ENCODE measurements around the gene MAGEB1. TPM values are rescaled to one million over a fixed set of nuclear protein-coding genes. Genes with fewer than 3 reads are reported as not detected.

MAGEB1 gene
- not detected for polyA plus RNA-seq

DNA sequence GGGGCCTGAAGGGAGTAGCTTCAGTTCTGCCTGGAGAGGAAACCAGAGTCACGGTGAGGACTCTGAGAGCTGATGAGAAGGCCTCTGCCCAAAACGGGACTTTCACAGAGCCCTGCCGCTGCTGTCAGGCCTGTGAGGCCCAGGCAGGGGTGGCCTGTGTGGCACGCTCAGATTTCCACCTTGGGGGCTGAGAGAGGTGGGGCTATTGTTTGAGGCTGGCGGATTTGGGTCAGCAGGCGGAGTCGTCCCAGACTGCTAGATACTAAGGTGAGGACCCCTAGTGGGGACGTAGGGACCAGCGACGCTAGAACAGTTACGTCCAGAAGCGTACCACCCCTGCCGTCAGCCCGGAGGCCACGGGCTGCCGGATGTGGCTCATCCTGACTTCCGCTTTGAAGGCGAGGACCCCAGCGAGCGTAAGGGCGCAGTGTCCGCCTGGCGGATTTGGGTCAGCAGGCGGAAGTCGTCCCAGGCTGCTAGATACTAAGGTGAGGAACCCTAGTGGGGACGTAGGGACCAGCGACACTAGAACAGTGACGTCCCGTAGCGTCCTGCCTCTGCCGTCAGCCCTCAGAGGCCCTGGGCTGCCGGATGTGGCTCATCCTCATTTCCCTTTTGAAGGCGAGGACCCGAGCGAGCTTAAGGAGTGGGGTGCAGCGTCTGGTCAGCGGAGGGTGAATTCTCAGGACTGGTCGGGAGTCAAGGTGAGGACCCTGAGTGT is at the start of gene MAGEB1:
TSS of gene MAGEB1 (plus strand) at position 378 of the 721 bp plus-strand sequence. CDS start 3,348 bp downstream, outside the sequence.
- no peaks in the 10 kb centered on the region for H3K4me1 ChIP-seq (ENCODE audit: control insufficient read depth in 2 of 2, insufficient read depth in 2 of 2, low read length in 1 of 2)
- H3K27me3 ChIP-seq (ENCODE audit: control insufficient read depth in 1 of 2, insufficient read depth in 2 of 2, low read length in 2 of 2), result no peaks in the 10 kb centered on the region
- H3K9me3 ChIP-seq (ENCODE audit: control insufficient read depth in 2 of 2, insufficient read depth in 1 of 2, low read depth in 1 of 2, low read length in 1 of 2), result peaks cover 0 to 3% of the 10 kb centered on the region in 2 donors
- no peak within 1 kb of the TSS for H3K27ac ChIP-seq (ENCODE audit: low read depth in 2 of 2, low read length in 1 of 2)
- no peaks in the 10 kb centered on the region for H3K36me3 ChIP-seq (ENCODE audit: control insufficient read depth in 2 of 2, insufficient read depth in 2 of 2, low read length in 1 of 2)
- 89 to 91% methylated on average over 37 to 38 of the region's 38 CpGs for WGBS, 2 donors
- H3K4me3 ChIP-seq (ENCODE audit: low read depth in 1 of 2, low read length in 2 of 2), result no peak within 1 kb of the TSS

DNA sequence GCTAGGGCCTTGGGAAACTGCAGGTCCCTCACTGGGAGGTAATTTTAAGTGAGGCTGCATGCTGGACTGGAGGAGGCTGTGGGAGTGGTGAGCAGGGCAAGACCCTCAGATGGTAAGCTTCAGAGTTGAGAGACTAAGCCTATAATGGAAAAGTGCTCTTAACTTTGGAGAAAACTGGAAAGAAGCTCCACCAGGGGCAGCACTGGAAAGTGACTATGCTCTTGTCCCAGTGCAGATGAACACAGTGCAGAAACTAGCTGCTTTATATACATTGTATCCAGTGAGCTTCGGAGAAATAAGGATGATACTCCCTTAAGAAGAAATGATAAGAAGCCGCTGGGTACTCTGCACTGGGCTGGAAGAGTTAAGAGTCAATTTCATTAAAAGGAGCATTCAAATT is 34.8 kb upstream of the MAGEB1 start:
- Histone ChIP-seq H3K36me3 (ENCODE audit: control insufficient read depth in 2 of 2, insufficient read depth in 2 of 2, low read length in 1 of 2) (no peaks in the 10 kb centered on the region), H3K27ac (ENCODE audit: low read depth in 2 of 2, low read length in 1 of 2) (no peak overlapping the region), H3K27me3 (ENCODE audit: control insufficient read depth in 1 of 2, insufficient read depth in 2 of 2, low read length in 2 of 2) (no peaks in the 10 kb centered on the region), H3K4me3 (ENCODE audit: low read depth in 1 of 2, low read length in 2 of 2) (no peak overlapping the region), H3K4me1 (ENCODE audit: control insufficient read depth in 2 of 2, insufficient read depth in 2 of 2, low read length in 1 of 2) (no peaks in the 10 kb centered on the region), H3K9me3 (ENCODE audit: control insufficient read depth in 2 of 2, insufficient read depth in 1 of 2, low read depth in 1 of 2, low read length in 1 of 2) (peaks cover 0 to 3% of the 10 kb centered on the region in 2 donors)
- WGBS, 2 donors, result 74 to 84% methylated on average over 2 of the region's 2 CpGs

DNA sequence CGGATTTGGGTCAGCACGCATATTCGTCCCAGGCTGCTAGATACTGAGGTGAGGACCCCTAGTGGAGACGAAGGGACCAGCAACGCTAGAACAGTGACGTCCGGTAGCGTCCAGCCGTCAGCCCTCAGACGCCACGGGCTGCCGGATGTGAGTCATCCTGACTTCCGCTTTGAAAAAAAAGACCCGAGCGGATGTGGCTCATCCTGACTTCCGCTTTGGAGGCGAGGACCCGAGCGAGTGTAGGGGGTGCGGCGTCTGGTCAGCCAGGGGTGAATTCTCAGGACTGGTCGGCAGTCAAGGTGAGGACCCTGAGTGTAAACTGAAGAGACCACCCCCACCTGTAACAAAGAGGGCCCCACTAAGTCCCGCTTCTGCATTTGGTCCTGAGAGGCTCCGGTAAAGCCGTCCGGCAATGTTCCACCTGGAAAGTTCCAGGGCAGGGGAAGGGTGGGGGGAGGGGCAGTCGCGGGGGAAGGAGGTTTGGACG is 31.5 kb upstream of the MAGEB1 start, which contains the start of gene MAGEB2:
TSS of gene MAGEB2 (plus strand) at position 207 of the 487 bp plus-strand sequence. CDS start 3,018 bp downstream, outside the sequence.
- Histone ChIP-seq H3K4me3 (ENCODE audit: low read depth in 1 of 2, low read length in 2 of 2) (no peak within 1 kb of the TSS), H3K9me3 (ENCODE audit: control insufficient read depth in 2 of 2, insufficient read depth in 1 of 2, low read depth in 1 of 2, low read length in 1 of 2) (peaks cover 0 to 3% of the 10 kb centered on the region in 2 donors), H3K4me1 (ENCODE audit: control insufficient read depth in 2 of 2, insufficient read depth in 2 of 2, low read length in 1 of 2) (no peaks in the 10 kb centered on the region), H3K27ac (ENCODE audit: low read depth in 2 of 2, low read length in 1 of 2) (no peak within 1 kb of the TSS), H3K36me3 (ENCODE audit: control insufficient read depth in 2 of 2, insufficient read depth in 2 of 2, low read length in 1 of 2) (no peaks in the 10 kb centered on the region), H3K27me3 (ENCODE audit: control insufficient read depth in 1 of 2, insufficient read depth in 2 of 2, low read length in 2 of 2) (no peaks in the 10 kb centered on the region)
- WGBS, 2 donors, result 85 to 93% methylated on average over 29 of the region's 29 CpGs

- no peaks in the 10 kb centered on the region for H3K9me3 ChIP-seq (ENCODE audit: control insufficient read depth in 2 of 2, insufficient read depth in 1 of 2, low read depth in 1 of 2, low read length in 1 of 2)
- H3K27me3 ChIP-seq (ENCODE audit: control insufficient read depth in 1 of 2, insufficient read depth in 2 of 2, low read length in 2 of 2), result no peaks in the 10 kb centered on the region
- no peaks in the 10 kb centered on the region for H3K36me3 ChIP-seq (ENCODE audit: control insufficient read depth in 2 of 2, insufficient read depth in 2 of 2, low read length in 1 of 2)
- H3K4me3 ChIP-seq (ENCODE audit: low read depth in 1 of 2, low read length in 2 of 2), result no peak overlapping the region
- H3K4me1 ChIP-seq (ENCODE audit: control insufficient read depth in 2 of 2, insufficient read depth in 2 of 2, low read length in 1 of 2), result no peaks in the 10 kb centered on the region
- WGBS, 2 donors, result 22 to 63% methylated on average over 1 of the region's 1 CpG
- H3K27ac ChIP-seq (ENCODE audit: low read depth in 2 of 2, low read length in 1 of 2), result no peak overlapping the region
These were observed 29.5 kb upstream of the MAGEB1 start for GRCh38 chrX:30217465-30217864.

DNA sequence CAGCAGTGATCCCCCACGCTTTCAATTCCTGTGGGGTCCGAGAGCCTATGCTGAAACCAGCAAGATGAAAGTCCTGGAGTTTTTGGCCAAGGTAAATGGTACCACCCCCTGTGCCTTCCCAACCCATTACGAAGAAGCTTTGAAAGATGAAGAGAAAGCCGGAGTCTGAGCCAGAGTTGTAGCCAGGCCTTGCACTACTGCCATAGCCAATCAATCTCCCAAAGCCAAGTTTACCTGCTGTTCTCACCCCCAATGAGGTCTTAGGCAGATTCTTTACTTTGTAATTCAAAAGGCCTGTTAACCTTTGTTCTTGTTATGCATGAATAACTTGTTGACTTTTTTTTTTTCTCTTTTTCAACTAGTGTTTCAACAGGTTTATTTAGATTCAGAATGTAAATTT is 27.6 kb upstream of the MAGEB1 start:
- no peaks in the 10 kb centered on the region for H3K4me1 ChIP-seq (ENCODE audit: control insufficient read depth in 2 of 2, insufficient read depth in 2 of 2, low read length in 1 of 2)
- H3K4me3 ChIP-seq (ENCODE audit: low read depth in 1 of 2, low read length in 2 of 2), result no peak overlapping the region
- H3K36me3 ChIP-seq (ENCODE audit: control insufficient read depth in 2 of 2, insufficient read depth in 2 of 2, low read length in 1 of 2), result no peaks in the 10 kb centered on the region
- WGBS, 2 donors, result 68 to 73% methylated on average over 4 of the region's 4 CpGs
- H3K27me3 ChIP-seq (ENCODE audit: control insufficient read depth in 1 of 2, insufficient read depth in 2 of 2, low read length in 2 of 2), result no peaks in the 10 kb centered on the region
- no peaks in the 10 kb centered on the region for H3K9me3 ChIP-seq (ENCODE audit: control insufficient read depth in 2 of 2, insufficient read depth in 1 of 2, low read depth in 1 of 2, low read length in 1 of 2)
- H3K27ac ChIP-seq (ENCODE audit: low read depth in 2 of 2, low read length in 1 of 2), result no peak overlapping the region

DNA sequence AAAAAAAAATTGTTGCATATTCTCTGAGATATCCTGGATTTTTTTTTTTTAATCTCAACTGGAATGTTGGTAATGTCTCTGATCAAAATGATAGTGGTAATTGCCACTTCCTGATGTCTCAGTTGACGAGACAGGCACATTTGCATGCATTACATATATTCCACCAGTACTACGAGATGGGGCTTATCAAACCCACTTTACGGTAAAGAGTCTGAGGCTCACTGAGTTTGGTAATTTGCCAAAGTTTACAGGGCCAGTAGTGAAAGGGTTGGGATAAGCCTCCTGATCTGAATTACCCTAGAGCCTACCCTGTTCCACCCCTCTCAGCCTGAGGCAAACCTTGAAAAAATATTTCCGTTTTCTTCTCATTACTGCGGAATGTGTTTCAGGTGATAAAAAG is 26.3 kb upstream of the MAGEB1 start:
- Histone ChIP-seq H3K27me3 (ENCODE audit: control insufficient read depth in 1 of 2, insufficient read depth in 2 of 2, low read length in 2 of 2) (no peaks in the 10 kb centered on the region), H3K9me3 (ENCODE audit: control insufficient read depth in 2 of 2, insufficient read depth in 1 of 2, low read depth in 1 of 2, low read length in 1 of 2) (no peaks in the 10 kb centered on the region), H3K27ac (ENCODE audit: low read depth in 2 of 2, low read length in 1 of 2) (no peak overlapping the region), H3K36me3 (ENCODE audit: control insufficient read depth in 2 of 2, insufficient read depth in 2 of 2, low read length in 1 of 2) (no peaks in the 10 kb centered on the region), H3K4me3 (ENCODE audit: low read depth in 1 of 2, low read length in 2 of 2) (no peak overlapping the region), H3K4me1 (ENCODE audit: control insufficient read depth in 2 of 2, insufficient read depth in 2 of 2, low read length in 1 of 2) (no peaks in the 10 kb centered on the region)
- 81 to 84% methylated on average over 5 of the region's 5 CpGs for WGBS, 2 donors

DNA sequence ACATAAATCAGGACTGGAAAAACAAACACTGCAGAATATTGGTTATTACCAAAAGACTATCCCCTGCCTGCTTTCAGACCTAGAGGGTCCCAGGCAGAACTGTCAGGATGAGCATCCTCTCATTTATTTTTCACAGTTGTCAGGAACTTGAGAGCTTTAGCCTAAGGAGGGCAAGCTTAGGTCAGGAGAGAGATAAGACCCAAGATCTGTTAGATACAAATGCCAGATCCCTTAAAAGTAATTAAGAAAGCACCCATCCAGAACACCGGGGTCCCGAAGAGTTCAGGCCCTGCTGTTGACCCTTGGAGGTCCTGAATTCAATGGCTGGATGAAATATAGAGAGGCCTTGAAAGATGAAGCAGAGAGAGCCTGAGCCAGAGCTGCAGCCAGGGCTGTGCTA is 22.4 kb upstream of the MAGEB1 start:
- 47 to 51% methylated on average over 2 of the region's 2 CpGs for WGBS, 2 donors
- H3K36me3 ChIP-seq (ENCODE audit: control insufficient read depth in 2 of 2, insufficient read depth in 2 of 2, low read length in 1 of 2), result no peaks in the 10 kb centered on the region
- H3K27me3 ChIP-seq (ENCODE audit: control insufficient read depth in 1 of 2, insufficient read depth in 2 of 2, low read length in 2 of 2), result no peaks in the 10 kb centered on the region
- no peak overlapping the region for H3K4me3 ChIP-seq (ENCODE audit: low read depth in 1 of 2, low read length in 2 of 2)
- H3K4me1 ChIP-seq (ENCODE audit: control insufficient read depth in 2 of 2, insufficient read depth in 2 of 2, low read length in 1 of 2), result no peaks in the 10 kb centered on the region
- H3K9me3 ChIP-seq (ENCODE audit: control insufficient read depth in 2 of 2, insufficient read depth in 1 of 2, low read depth in 1 of 2, low read length in 1 of 2), result no peaks in the 10 kb centered on the region
- no peak overlapping the region for H3K27ac ChIP-seq (ENCODE audit: low read depth in 2 of 2, low read length in 1 of 2)

DNA sequence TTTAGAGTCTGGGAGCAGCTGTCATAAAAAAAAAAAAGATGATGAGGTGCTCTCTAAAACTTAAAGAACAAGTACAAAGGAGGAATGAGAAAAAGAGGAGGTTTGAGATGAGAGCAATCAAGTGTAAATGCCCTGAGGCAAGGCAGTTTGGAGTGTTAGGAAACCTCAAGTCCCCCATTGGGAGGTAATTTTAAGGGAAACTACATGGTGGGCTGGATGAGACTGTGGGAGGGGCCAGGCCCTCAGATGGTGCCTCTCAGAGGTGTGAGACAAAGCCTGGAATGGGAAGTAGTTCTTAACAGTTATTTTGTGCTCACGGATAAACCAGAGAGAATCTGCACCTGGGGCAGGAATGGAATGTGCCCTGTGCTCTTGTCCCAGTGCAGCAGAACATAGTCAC is 18.4 kb upstream of the MAGEB1 start:
- Histone ChIP-seq H3K4me3 (ENCODE audit: low read depth in 1 of 2, low read length in 2 of 2) (no peak overlapping the region), H3K4me1 (ENCODE audit: control insufficient read depth in 2 of 2, insufficient read depth in 2 of 2, low read length in 1 of 2) (no peaks in the 10 kb centered on the region), H3K27me3 (ENCODE audit: control insufficient read depth in 1 of 2, insufficient read depth in 2 of 2, low read length in 2 of 2) (no peaks in the 10 kb centered on the region), H3K36me3 (ENCODE audit: control insufficient read depth in 2 of 2, insufficient read depth in 2 of 2, low read length in 1 of 2) (no peaks in the 10 kb centered on the region), H3K27ac (ENCODE audit: low read depth in 2 of 2, low read length in 1 of 2) (no peak overlapping the region), H3K9me3 (ENCODE audit: control insufficient read depth in 2 of 2, insufficient read depth in 1 of 2, low read depth in 1 of 2, low read length in 1 of 2) (peaks cover 0 to 3% of the 10 kb centered on the region in 2 donors)
- 35 to 54% methylated on average over 1 of the region's 1 CpG for whole genome bisulfite sequencing, 2 donors

DNA sequence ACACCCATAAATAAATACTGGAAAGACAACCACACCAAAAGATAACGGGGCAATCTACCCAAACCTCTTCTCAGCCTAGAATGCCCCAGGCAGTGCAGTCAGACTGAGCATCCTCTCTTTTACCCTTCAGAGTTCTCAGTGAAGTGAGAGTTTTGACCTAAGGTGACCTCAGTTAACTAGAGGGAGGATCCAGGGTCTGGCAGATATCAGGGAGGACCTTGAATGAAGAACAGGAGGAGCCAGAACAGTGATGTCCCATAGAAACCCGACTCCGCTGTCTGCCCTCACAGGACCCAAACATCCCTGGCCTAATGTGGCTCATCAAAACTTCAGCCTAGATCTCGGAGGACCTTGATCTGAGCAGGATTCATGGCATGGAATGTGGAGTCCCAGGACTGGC is 16.6 kb upstream of the MAGEB1 start, which contains the start of gene MAGEB3:
TSS of gene MAGEB3 (plus strand) at position 263 of the 400 bp plus-strand sequence. CDS start 5,268 bp downstream, outside the sequence.
- Histone ChIP-seq H3K4me1 (ENCODE audit: control insufficient read depth in 2 of 2, insufficient read depth in 2 of 2, low read length in 1 of 2) (no peaks in the 10 kb centered on the region), H3K27ac (ENCODE audit: low read depth in 2 of 2, low read length in 1 of 2) (no peak within 1 kb of the TSS), H3K9me3 (ENCODE audit: control insufficient read depth in 2 of 2, insufficient read depth in 1 of 2, low read depth in 1 of 2, low read length in 1 of 2) (peaks cover 0 to 3% of the 10 kb centered on the region in 2 donors), H3K4me3 (ENCODE audit: low read depth in 1 of 2, low read length in 2 of 2) (no peak within 1 kb of the TSS), H3K36me3 (ENCODE audit: control insufficient read depth in 2 of 2, insufficient read depth in 2 of 2, low read length in 1 of 2) (no peaks in the 10 kb centered on the region), H3K27me3 (ENCODE audit: control insufficient read depth in 1 of 2, insufficient read depth in 2 of 2, low read length in 2 of 2) (no peaks in the 10 kb centered on the region)
- WGBS, 2 donors, result 70 to 71% methylated on average over 4 of the region's 4 CpGs

All from esophagus (tissue), 2 donors.